Measurements from ENCODE around the gene MAFB. TPM values are rescaled to one million over a fixed set of nuclear protein-coding genes. Genes with fewer than 3 reads are reported as not detected.

The MAFB gene
- total and polyA plus RNA-seq, 7 donors, result 5.4 to 43.3 (median 18.6) TPM

DNA sequence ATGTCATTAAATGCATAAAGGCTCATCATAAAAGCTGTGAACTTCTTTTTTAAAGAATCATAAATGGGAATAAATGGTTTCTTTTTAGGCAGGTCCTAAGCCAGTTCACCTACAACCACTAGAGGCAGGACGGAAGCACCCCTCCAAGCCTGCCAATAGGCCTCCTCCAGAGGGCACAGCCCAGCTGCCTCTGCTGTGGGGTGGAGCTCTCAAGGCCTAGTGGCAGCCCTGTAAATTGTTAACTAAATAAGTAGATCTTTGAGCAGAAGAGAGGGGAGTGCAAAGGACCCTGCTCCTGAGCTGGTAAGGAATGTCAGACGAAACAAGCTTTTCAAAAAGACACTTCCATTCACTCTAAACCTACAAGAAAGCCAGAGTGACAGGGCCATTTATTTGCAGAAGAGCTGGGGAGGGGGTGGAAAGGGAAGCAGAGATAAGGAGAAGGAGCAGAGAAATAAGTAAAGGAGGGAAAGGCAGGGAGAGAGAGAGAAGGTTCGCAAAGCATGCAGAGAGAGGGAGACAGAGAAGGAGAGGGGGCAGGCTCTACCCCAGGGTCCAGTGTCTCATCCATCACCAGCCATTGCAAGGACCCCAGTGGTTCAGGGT is 18.0 kb upstream of the MAFB start:
- Histone ChIP-seq H3K4me1 (no peaks in the 10 kb centered on the region), H3K27ac (no peak overlapping the region), H3K36me3 (no peaks in the 10 kb centered on the region), H3K4me3 (no peak overlapping the region), H3K27me3 (peaks cover 0 to 13% (median 12%) of the 10 kb centered on the region in 3 donors), H3K9me3 (no peaks in the 10 kb centered on the region)
- DNase-seq, result no peak
- TF ChIP-seq EP300 (IDR thresholded peaks at IDR 0.05) (no peak), POLR2A (IDR thresholded peaks at IDR 0.05) (no peak), POLR2AphosphoS5 (IDR thresholded peaks at IDR 0.05) (no peak)
- TF ChIP-seq, protein P1, sequence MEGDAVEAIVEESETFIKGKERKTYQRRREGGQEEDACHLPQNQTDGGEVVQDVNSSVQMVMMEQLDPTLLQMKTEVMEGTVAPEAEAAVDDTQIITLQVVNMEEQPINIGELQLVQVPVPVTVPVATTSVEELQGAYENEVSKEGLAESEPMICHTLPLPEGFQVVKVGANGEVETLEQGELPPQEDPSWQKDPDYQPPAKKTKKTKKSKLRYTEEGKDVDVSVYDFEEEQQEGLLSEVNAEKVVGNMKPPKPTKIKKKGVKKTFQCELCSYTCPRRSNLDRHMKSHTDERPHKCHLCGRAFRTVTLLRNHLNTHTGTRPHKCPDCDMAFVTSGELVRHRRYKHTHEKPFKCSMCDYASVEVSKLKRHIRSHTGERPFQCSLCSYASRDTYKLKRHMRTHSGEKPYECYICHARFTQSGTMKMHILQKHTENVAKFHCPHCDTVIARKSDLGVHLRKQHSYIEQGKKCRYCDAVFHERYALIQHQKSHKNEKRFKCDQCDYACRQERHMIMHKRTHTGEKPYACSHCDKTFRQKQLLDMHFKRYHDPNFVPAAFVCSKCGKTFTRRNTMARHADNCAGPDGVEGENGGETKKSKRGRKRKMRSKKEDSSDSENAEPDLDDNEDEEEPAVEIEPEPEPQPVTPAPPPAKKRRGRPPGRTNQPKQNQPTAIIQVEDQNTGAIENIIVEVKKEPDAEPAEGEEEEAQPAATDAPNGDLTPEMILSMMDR (IDR thresholded peaks at IDR 0.05), result no peak
- 26 to 66% methylated on average over 3 of the region's 3 CpGs for WGBS, 2 donors
- intact Hi-C loops (cut with DNase I), result no loop called here

DNA sequence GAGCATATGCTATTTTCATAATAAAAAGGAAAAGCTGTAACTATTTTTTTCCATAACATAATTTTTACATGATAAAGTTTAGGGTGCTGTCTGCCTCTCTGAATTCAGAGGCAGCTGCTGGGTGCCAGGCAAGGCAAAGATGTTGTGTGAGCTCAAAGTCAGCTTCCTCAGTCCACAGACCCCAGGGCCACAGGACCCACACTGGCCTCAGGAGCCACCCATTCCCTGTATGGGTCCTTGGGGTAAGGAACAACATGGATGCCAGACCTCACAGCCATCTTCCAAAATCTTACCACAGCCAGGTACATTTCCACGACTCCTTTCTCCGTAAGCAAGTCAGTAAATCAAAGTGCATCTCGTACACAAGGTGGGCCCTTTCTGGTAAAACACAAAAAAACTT is 16.4 kb upstream of the MAFB start:
- TF ChIP-seq, protein P1 (IDR thresholded peaks at IDR 0.05), result no peak
- no peak for TF ChIP-seq EP300 (IDR thresholded peaks at IDR 0.05)
- no peak for TF ChIP-seq POLR2A (IDR thresholded peaks at IDR 0.05)
- TF ChIP-seq POLR2AphosphoS5 (IDR thresholded peaks at IDR 0.05), result no peak
- whole genome bisulfite sequencing, 2 donors, result 90 to 94% methylated on average over 3 of the region's 3 CpGs
- no peak for DNase-seq
- no peak overlapping the region for H3K4me3 ChIP-seq
- intact Hi-C loops (cut with DNase I), result no loop called here
- H3K27me3 ChIP-seq, result peaks cover 0 to under 1% (median 0%) of the 10 kb centered on the region in 3 donors
- no peaks in the 10 kb centered on the region for H3K36me3 ChIP-seq
- no peak overlapping the region for H3K27ac ChIP-seq
- no peaks in the 10 kb centered on the region for H3K9me3 ChIP-seq
- no peaks in the 10 kb centered on the region for H3K4me1 ChIP-seq

DNA sequence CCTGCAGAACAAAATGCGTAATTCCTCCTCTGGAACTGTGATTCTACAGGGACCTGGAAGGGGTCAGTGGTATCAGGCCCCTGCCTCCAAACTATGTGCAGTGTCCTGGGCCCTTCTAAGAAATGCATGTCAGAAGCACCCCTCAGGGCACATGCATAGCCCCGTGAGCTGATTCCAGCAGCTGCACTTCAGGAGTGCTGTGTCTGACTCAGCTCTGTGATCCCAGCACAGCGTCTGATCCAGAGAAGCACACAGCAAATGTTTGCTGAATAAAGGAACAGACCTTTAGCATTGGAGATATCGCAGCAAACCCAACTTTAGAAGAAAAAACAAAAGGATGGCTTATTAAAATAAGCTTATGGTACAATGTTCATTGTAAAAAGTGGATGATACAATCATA is 15.8 kb upstream of the MAFB start:
- H3K9me3 ChIP-seq, result no peaks in the 10 kb centered on the region
- TF ChIP-seq, protein P1 (IDR thresholded peaks at IDR 0.05), result no peak
- no peak for TF ChIP-seq POLR2A (IDR thresholded peaks at IDR 0.05)
- TF ChIP-seq POLR2AphosphoS5 (IDR thresholded peaks at IDR 0.05), result no peak
- TF ChIP-seq EP300 (IDR thresholded peaks at IDR 0.05), result no peak
- H3K27me3 ChIP-seq, result no peaks in the 10 kb centered on the region
- no peaks in the 10 kb centered on the region for H3K36me3 ChIP-seq
- no peaks in the 10 kb centered on the region for H3K4me1 ChIP-seq
- WGBS, 2 donors, result 52 to 81% methylated on average over 4 of the region's 4 CpGs
- no peak overlapping the region for H3K4me3 ChIP-seq
- H3K27ac ChIP-seq, result no peak overlapping the region
- intact Hi-C loops (cut with DNase I), result no loop called here
- no peak for DNase-seq

DNA sequence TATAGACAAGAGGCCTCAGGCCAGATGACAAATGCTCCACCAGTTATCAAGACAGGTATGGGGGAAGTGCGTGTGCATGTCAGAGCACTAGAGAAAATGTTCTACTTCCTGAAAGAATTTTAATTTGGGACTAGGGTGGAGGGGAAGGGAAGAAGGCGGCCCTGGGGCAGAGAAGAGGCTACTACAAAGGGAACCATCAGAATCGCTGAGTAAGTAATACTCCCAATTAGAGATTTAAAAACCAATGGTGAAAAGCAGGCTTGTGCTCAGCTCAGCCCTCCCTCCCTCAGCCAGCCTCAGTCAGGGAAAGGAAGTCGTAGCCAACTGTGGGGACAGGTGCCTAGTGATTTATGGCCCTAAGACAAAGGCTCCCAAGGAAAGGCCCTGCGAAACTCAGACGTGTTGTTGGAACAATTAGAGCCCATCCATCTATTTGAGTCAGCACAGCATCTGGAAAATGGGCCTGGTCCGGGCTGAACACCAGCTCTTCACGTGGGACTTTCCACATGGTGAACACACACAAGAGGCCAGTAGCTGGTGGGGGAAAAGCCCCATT is 15.0 kb upstream of the MAFB start:
- no peak for TF ChIP-seq POLR2AphosphoS5 (IDR thresholded peaks at IDR 0.05)
- TF ChIP-seq POLR2A (IDR thresholded peaks at IDR 0.05), result no peak
- TF ChIP-seq, protein P1 (IDR thresholded peaks at IDR 0.05), result no peak
- TF ChIP-seq EP300 (IDR thresholded peaks at IDR 0.05), result no peak
- 45 to 49% methylated on average over 8 of the region's 8 CpGs for WGBS, 2 donors
- Histone ChIP-seq H3K27ac (no peak overlapping the region), H3K4me1 (no peaks in the 10 kb centered on the region), H3K27me3 (no peaks in the 10 kb centered on the region), H3K36me3 (no peaks in the 10 kb centered on the region), H3K4me3 (no peak overlapping the region), H3K9me3 (no peaks in the 10 kb centered on the region)
- no peak for DNase-seq
- intact Hi-C loops (cut with DNase I), result no loop called here

DNA sequence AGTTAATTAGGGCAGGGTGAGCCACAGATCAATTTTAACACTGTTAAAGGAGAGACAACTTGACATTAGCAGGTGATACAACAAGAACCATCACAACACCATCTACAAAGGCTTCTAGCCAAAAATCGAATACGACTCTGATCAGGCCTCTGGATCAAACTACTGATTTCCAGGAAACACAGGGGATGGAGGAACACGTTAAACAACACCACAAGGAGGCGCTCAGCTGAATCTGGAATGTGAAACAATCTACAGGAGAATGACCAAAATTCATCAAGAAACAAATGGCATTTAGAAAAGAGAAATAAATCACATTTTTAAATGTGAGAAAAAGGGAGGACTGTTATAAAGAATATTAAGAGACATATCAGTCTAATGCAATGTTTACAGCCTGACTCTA is 13.5 kb upstream of the MAFB start:
- Histone ChIP-seq H3K9me3 (no peaks in the 10 kb centered on the region), H3K4me3 (no peak overlapping the region), H3K4me1 (no peaks in the 10 kb centered on the region), H3K27me3 (no peaks in the 10 kb centered on the region), H3K27ac (no peak overlapping the region), H3K36me3 (no peaks in the 10 kb centered on the region)
- WGBS, 2 donors, result 83 to 88% methylated on average over 4 of the region's 4 CpGs
- intact Hi-C loops (cut with DNase I), result no loop called here
- DNase-seq, result no peak
- TF ChIP-seq, protein P1 (IDR thresholded peaks at IDR 0.05), result no peak
- TF ChIP-seq EP300 (IDR thresholded peaks at IDR 0.05), result no peak
- no peak for TF ChIP-seq POLR2A (IDR thresholded peaks at IDR 0.05)
- no peak for TF ChIP-seq POLR2AphosphoS5 (IDR thresholded peaks at IDR 0.05)
